SK-N-MC (cell line): ENCODE measurements around the gene SNRPE.

Source experiments
- EZH2 ChIP-seq: fragments of 200-600 bp; sonication (generic); IDR thresholded peaks from one replicate; pipeline ENCODE4 v1.6.1; 2017; ENCODE audit warnings: antibody characterized with exemption
- FOXP2 ChIP-seq: optimal IDR thresholded peaks from 2 replicates; pipeline ENCODE3; 2011; ENCODE audit warnings: mild to moderate bottlenecking, moderate library complexity; ENCODE audit not compliant: insufficient read depth; ENCODE audit errors: extremely low read length, control extremely low read depth
- POLR2AphosphoS5 ChIP-seq: IDR thresholded peaks from 2 replicates; pipeline ENCODE4 v1.6.1; 2012; ENCODE audit warnings: mild to moderate bottlenecking, low read depth, low read length, borderline replicate concordance

- TF ChIP-seq EZH2 (no peak), POLR2AphosphoS5 (no peak), FOXP2 (no peak)
Measured at GRCh38 chr1:203915811-203916210, 54.4 kb downstream of the SNRPE start.
